CD14-positive monocyte (primary cell): ENCODE measurements around the gene JOSD2. TPM values are rescaled to one million over a fixed set of nuclear protein-coding genes. Genes with fewer than 3 reads are reported as not detected.
A peak's percentile ranks its signal among the peaks of the same experiment; 100 is the strongest.

Experiments used
- DNase-seq, 3 donors: peaks; one replicate each; pipeline ENCODE4 v3.0.0-alpha.2; 2011 to 2022
- H2AFZ ChIP-seq: 2 replicates; pipeline ENCODE4 v1.6.0; 2012; ENCODE audit warnings: mild to moderate bottlenecking, low read depth, low read length, inconsistent platforms; ENCODE audit not compliant: insufficient read depth, poor library complexity, severe bottlenecking
- H3K27ac ChIP-seq, 2 donors: 1 replicate in 1 of 2; 2 replicates in 1 of 2; pipeline ENCODE4 v1.5.1; 2012 to 2013; ENCODE audit warnings: low read length in 2 of 2, control low read depth in 1 of 2, inconsistent platforms in 1 of 2, low read depth in 1 of 2, mild to moderate bottlenecking in 1 of 2
- H3K27me3 ChIP-seq, 2 donors: one replicate each; pipeline versions ENCODE4 v1.6.0 to v1.6.1; 2011 to 2013; ENCODE audit warnings: low read length in 2 of 2; ENCODE audit not compliant: control insufficient read depth in 2 of 2, insufficient read depth in 2 of 2
- H3K36me3 ChIP-seq, 2 donors: replicated peaks in 1 of 2; 1 replicate in 1 of 2; 2 replicates in 1 of 2; pipeline versions ENCODE4 v1.5.1 to v1.6.1; 2012 to 2013; ENCODE audit warnings: low read length in 2 of 2, control low read depth in 1 of 2, inconsistent platforms in 1 of 2, mild to moderate bottlenecking in 1 of 2; ENCODE audit not compliant: insufficient read depth in 2 of 2, control insufficient read depth in 1 of 2
- H3K4me1 ChIP-seq, 2 donors: 1 replicate in 1 of 2; 2 replicates in 1 of 2; pipeline versions ENCODE4 v1.5.1 to v1.6.1; 2012 to 2013; ENCODE audit warnings: low read length in 2 of 2, control low read depth in 1 of 2, inconsistent platforms in 1 of 2, mild to moderate bottlenecking in 1 of 2, moderate library complexity in 1 of 2; ENCODE audit not compliant: insufficient read depth in 2 of 2, control insufficient read depth in 1 of 2
- H3K4me2 ChIP-seq: replicated peaks from 2 replicates; pipeline ENCODE3; 2012; ENCODE audit warnings: low read length, moderate library complexity, mild to moderate bottlenecking; ENCODE audit not compliant: poor library complexity, severe bottlenecking; ENCODE audit errors: extremely low read depth
- H3K4me3 ChIP-seq, 3 experiments: fragments of 200-600 bp in 1 of 3; sonication (generic) in 1 of 3; replicated peaks in 1 of 3; 1 replicate in 2 of 3; 2 replicates in 1 of 3; pipeline ENCODE4 v1.5.1; 2011 to 2013; ENCODE audit warnings: low read length in 3 of 3, mild to moderate bottlenecking in 3 of 3, control low read depth in 2 of 3, low read depth in 2 of 3, inconsistent platforms in 1 of 3, moderate library complexity in 1 of 3
- H3K79me2 ChIP-seq: 2 replicates; pipeline ENCODE4 v1.6.0; 2012; ENCODE audit warnings: mild to moderate bottlenecking, control low read depth, inconsistent platforms, low read length, moderate library complexity; ENCODE audit not compliant: insufficient read depth
- H3K9ac ChIP-seq: 2 replicates; pipeline ENCODE4 v1.6.0; 2017; ENCODE audit warnings: low read length, mild to moderate bottlenecking; ENCODE audit not compliant: insufficient read depth, poor library complexity, severe bottlenecking
- H3K9me3 ChIP-seq, 2 donors: replicated peaks in 1 of 2; 1 replicate in 1 of 2; 2 replicates in 1 of 2; pipeline versions ENCODE4 v1.5.1 to v1.6.1; 2012 to 2013; ENCODE audit warnings: low read length in 2 of 2, control low read depth in 1 of 2; ENCODE audit not compliant: control insufficient read depth in 1 of 2, insufficient read depth in 1 of 2
- H4K20me1 ChIP-seq: 2 replicates; pipeline ENCODE4 v1.6.0; 2012; ENCODE audit warnings: mild to moderate bottlenecking, low read length, control low read depth, moderate library complexity; ENCODE audit not compliant: insufficient read depth
- H3K27ac Mint-ChIP-seq, 7 donors: one replicate each; pipeline ENCODE4 v1.8.0; 2020; ENCODE audit warnings: mild to moderate bottlenecking in 7 of 7, mixed read lengths in 7 of 7, moderate library complexity in 6 of 7, inconsistent platforms in 2 of 7
- H3K27me3 Mint-ChIP-seq, 3 donors: one replicate each; pipeline ENCODE4 v1.8.0; 2021 to 2022; ENCODE audit warnings: low read depth in 3 of 3, mild to moderate bottlenecking in 3 of 3, mixed read lengths in 3 of 3, moderate library complexity in 3 of 3, inconsistent platforms in 1 of 3
- H3K36me3 Mint-ChIP-seq, 2 donors: one replicate each; pipeline ENCODE4 v1.8.0; 2020; ENCODE audit warnings: mixed read lengths in 2 of 2, inconsistent platforms in 1 of 2, mild to moderate bottlenecking in 1 of 2
- H3K4me1 Mint-ChIP-seq: one replicate; pipeline ENCODE4 v1.8.0; 2020; ENCODE audit warnings: mild to moderate bottlenecking, mixed read lengths
- H3K4me3 Mint-ChIP-seq, 2 donors: one replicate each; pipeline ENCODE4 v1.8.0; 2020; ENCODE audit warnings: mild to moderate bottlenecking in 2 of 2, mixed read lengths in 2 of 2, moderate library complexity in 1 of 2
- H3K9me3 Mint-ChIP-seq, 7 donors: one replicate each; pipeline ENCODE4 v1.8.0; 2020 to 2022; ENCODE audit warnings: mixed read lengths in 7 of 7, mild to moderate bottlenecking in 6 of 7, moderate library complexity in 6 of 7, inconsistent platforms in 2 of 7
- WGBS: methylation state at CpG from one replicate; pipeline ENCODE4 v1.1.5; 2013; ENCODE audit warnings: missing lambda C conversion rate; ENCODE audit not compliant: insufficient coverage; 5-methylcytosine and 5-hydroxymethylcytosine counted together
- intact Hi-C, 2 donors: fragments of 100-400 bp; cut with micrococcal nuclease; formaldehyde crosslinking; loops; one replicate each; pipeline versions ENCODE4 v1.15.0 to v1.15.1; 2023
- polyA plus RNA-seq, 3 donors: library from polyadenylated mRNA; depleted of rRNA in 1 of 3; unstranded in 2 of 3; stranded (reverse) in 1 of 3; fragments of 300-500 nt in 2 of 3; fragments of >200 nt in 1 of 3; fragmentation: Illumina TruSeq in 2 of 3; gene quantifications; 1 replicate in 2 of 3; 2 replicates in 1 of 3; pipeline ENCODE4 v1.2.3, GENCODE V29; 2012 to 2021
- TF ChIP-seq, protein P1 (sequence below): fragments of 200-600 bp; IDR thresholded peaks from one replicate; pipeline ENCODE4 v1.8.0; 2022; ENCODE audit warnings: antibody characterized with exemption, mild to moderate bottlenecking

JOSD2 gene
- polyA plus RNA-seq, 3 donors: 33.0 to 43.0 (median 37.2) TPM

DNA sequence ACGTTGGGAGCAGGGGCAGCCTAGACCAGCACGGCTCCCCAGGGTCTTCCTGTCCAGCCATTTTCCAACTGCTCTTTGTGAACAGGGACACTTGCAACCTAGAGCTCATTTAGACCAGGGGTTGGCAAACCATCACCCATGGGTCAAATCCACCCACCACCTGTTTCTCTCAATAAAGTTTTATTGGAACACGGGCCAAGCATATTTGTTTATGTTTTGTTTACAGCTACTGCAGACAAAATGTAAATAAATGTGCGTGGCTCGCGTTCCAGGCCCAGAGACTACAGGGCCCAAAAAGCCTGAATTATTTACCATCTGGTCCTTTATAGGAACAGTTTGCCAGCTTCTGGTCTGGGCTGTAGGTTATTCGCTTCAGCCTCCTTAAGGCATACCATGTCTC, 48.0 kb downstream of the JOSD2 start:
- H3K9ac ChIP-seq: no peak overlapping the region
- H3K27ac Mint-ChIP-seq: no peak overlapping the region
- no peaks in the 10 kb centered on the region for H4K20me1 ChIP-seq
- H3K9me3 Mint-ChIP-seq: peaks cover 0 to 4% (median 0%) of the 10 kb centered on the region in 7 donors
- peaks cover 5% of the 10 kb centered on the region for H3K4me1 Mint-ChIP-seq
- H3K9me3 ChIP-seq: no peaks in the 10 kb centered on the region
- peaks cover 12 to 30% (median 13%) of the 10 kb centered on the region in 3 donors for H3K27me3 Mint-ChIP-seq
- H3K79me2 ChIP-seq: no peaks in the 10 kb centered on the region
- H2AFZ ChIP-seq: no peak overlapping the region
- H3K4me3 Mint-ChIP-seq: no peak overlapping the region
- H3K27ac ChIP-seq: no peak overlapping the region
- DNase-seq: no peak
- TF ChIP-seq, protein P1, sequence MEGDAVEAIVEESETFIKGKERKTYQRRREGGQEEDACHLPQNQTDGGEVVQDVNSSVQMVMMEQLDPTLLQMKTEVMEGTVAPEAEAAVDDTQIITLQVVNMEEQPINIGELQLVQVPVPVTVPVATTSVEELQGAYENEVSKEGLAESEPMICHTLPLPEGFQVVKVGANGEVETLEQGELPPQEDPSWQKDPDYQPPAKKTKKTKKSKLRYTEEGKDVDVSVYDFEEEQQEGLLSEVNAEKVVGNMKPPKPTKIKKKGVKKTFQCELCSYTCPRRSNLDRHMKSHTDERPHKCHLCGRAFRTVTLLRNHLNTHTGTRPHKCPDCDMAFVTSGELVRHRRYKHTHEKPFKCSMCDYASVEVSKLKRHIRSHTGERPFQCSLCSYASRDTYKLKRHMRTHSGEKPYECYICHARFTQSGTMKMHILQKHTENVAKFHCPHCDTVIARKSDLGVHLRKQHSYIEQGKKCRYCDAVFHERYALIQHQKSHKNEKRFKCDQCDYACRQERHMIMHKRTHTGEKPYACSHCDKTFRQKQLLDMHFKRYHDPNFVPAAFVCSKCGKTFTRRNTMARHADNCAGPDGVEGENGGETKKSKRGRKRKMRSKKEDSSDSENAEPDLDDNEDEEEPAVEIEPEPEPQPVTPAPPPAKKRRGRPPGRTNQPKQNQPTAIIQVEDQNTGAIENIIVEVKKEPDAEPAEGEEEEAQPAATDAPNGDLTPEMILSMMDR: no peak
- H3K36me3 Mint-ChIP-seq: no peaks in the 10 kb centered on the region
- intact Hi-C loops: loop anchor here in 1 of 2 donors (2.0 kb wide), 1 partner anchor 94 kb away; no protein-coding TSS in a partner anchor
- no peak overlapping the region for H3K4me2 ChIP-seq
- WGBS: 72% methylated on average over 3 of the region's 7 CpGs
- H3K36me3 ChIP-seq: no peaks in the 10 kb centered on the region
- no peaks in the 10 kb centered on the region for H3K4me1 ChIP-seq
- H3K27me3 ChIP-seq: peaks cover 0 to 7% of the 10 kb centered on the region in 2 donors
- no peak overlapping the region for H3K4me3 ChIP-seq

DNA sequence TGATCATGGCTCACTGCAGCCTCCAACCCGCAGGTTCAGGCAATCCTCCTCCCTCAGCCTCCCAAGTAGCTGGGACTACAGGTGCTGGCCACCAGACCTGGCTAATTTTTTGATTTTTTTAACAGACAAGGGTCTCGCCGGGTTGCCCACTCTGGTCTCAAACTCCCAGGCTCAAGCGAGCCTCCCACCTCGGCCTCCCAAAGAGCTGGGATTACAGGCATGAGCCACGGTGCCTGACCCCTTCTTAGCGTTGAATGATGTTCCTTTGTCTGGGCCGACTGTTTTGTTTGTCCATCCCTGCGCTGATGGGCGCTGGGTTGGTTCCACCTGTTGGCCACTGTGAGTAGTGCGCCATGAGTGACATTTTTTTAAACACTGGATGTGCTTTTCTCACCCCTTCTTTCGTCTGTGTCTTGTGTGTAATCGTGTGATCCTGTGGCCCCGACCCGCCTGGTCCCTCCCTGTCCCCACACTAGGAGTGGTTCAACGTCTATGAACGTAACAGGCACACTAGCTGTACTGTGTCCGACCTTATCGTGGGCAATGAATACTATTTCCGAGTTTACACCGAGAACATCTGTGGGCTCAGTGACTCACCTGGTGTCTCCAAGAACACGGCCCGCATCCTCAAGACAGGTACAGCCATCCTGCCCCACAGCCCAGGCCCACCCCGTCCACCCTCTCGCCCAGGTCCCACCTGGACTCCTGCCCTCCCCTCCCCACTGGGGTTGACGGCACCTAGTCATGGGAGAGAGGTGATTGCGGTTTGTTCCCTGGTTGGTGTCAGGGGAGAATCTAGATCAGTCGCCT, 49.7 kb downstream of the JOSD2 start:
- Mint-ChIP-seq H3K4me3 (no peak overlapping the region), H3K9me3 (peaks cover 0 to 4% (median 0%) of the 10 kb centered on the region in 7 donors), H3K4me1 (peaks cover 5% of the 10 kb centered on the region), H3K36me3 (no peaks in the 10 kb centered on the region), H3K27ac (peak overlapping the region in 1 of 7 donors; percentile 10), H3K27me3 (peaks cover 14 to 44% (median 19%) of the 10 kb centered on the region in 3 donors)
- Histone ChIP-seq H3K9me3 (no peaks in the 10 kb centered on the region), H3K4me3 (no peak overlapping the region), H4K20me1 (no peaks in the 10 kb centered on the region), H3K27ac (no peak overlapping the region), H3K4me1 (no peaks in the 10 kb centered on the region), H3K9ac (no peak overlapping the region), H3K27me3 (peaks cover 0 to 7% of the 10 kb centered on the region in 2 donors), H3K36me3 (no peaks in the 10 kb centered on the region), H3K79me2 (no peaks in the 10 kb centered on the region), H2AFZ (no peak overlapping the region), H3K4me2 (no peak overlapping the region)
- 30% methylated on average over 23 of the region's 28 CpGs for WGBS
- peak; percentile 64 to 70 (median 67) for DNase-seq
- intact Hi-C loops: loop anchor here in 1 of 2 donors (1.0 to 2.0 kb wide), 3 partner anchors 46 to 104 kb away; no protein-coding TSS in a partner anchor
- TF ChIP-seq, protein P1: peak; percentile 82
